ENCODE results near the gene ZNF627.
"Not testable (repeated sequence)": the region's sequence is repeated elsewhere in the genome, so short reads cannot be mapped to it uniquely, and the experiment has no call there.

ZNF627 gene

GRCh38 chr19:11597202-11598102, at the start of gene ZNF627:
ZNF627 (plus strand) TSS chr19:11597483; CDS start chr19:11597628, 145 bp downstream.
- peak; percentile 90 to 92 (median 90) for DNase-seq

- DNase-seq, result no peak
These were observed 49.2 kb upstream of the ZNF627 start for GRCh38 chr19:11547929-11548700.

- no peak for DNase-seq
These were observed 47.8 kb upstream of the ZNF627 start for GRCh38 chr19:11549386-11549953.

GRCh38 chr19:11550265-11550664, 47.0 kb upstream of the ZNF627 start:
- no peak for DNase-seq

GRCh38 chr19:11551603-11552235, 45.6 kb upstream of the ZNF627 start:
- no peak for DNase-seq

- DNase-seq, result no peak
These were observed 44.5 kb upstream of the ZNF627 start for GRCh38 chr19:11552666-11553372.

GRCh38 chr19:11554160-11554559, 43.1 kb upstream of the ZNF627 start:
- no peak for DNase-seq

GRCh38 chr19:11555246-11555645, 42.0 kb upstream of the ZNF627 start:
- no peak for DNase-seq

- DNase-seq, result no peak
These were observed 40.5 kb upstream of the ZNF627 start for GRCh38 chr19:11556634-11557420.

GRCh38 chr19:11558881-11559828, 38.1 kb upstream of the ZNF627 start, which contains the start of gene ELOF1:
ELOF1 (minus strand) TSS chr19:11559230; CDS start chr19:11554347, 4,883 bp downstream.
- peak; percentile 87 to 93 (median 90) for DNase-seq

GRCh38 chr19:11560404-11561051, 36.8 kb upstream of the ZNF627 start:
- DNase-seq, result peak in 3 of 4 experiments; percentile 14 to 35 (median 19)

- no peak for DNase-seq
These were observed 33.8 kb upstream of the ZNF627 start for GRCh38 chr19:11563532-11563931.

GRCh38 chr19:11564082-11564807, 33.0 kb upstream of the ZNF627 start:
- DNase-seq, result not testable (repeated sequence)

- not testable (repeated sequence) for DNase-seq
These were observed 31.7 kb upstream of the ZNF627 start for GRCh38 chr19:11565649-11565980.

- no peak for DNase-seq
These were observed 31.1 kb upstream of the ZNF627 start for GRCh38 chr19:11566164-11566563.

GRCh38 chr19:11570039-11570462, 27.2 kb upstream of the ZNF627 start:
- no peak for DNase-seq

- DNase-seq, result not testable (repeated sequence)
These were observed 23.9 kb upstream of the ZNF627 start for GRCh38 chr19:11573354-11573753.

- not testable (repeated sequence) for DNase-seq
These were observed 23.5 kb upstream of the ZNF627 start for GRCh38 chr19:11573763-11574162.

GRCh38 chr19:11574689-11575088, 22.6 kb upstream of the ZNF627 start:
- no peak for DNase-seq

All from activated CD4-positive, CD25-positive, alpha-beta regulatory T cell (primary cell).